ENCODE data around the gene PITX1. TPM values are rescaled to one million over a fixed set of nuclear protein-coding genes. Genes with fewer than 3 reads are reported as not detected.

The PITX1 gene
- total RNA-seq, 1 experiment from 2014 or later: 41.8 TPM

- DNase-seq (ENCODE audit: low spot score): no peak
Measured at GRCh38 chr5:135041726-135042125, 7.7 kb upstream of the PITX1 start.

- DNase-seq (ENCODE audit: low spot score): no peak
Measured at GRCh38 chr5:135041145-135041587, 7.1 kb upstream of the PITX1 start.

GRCh38 chr5:135040333-135041144 is 6.5 kb upstream of the PITX1 start:
- DNase-seq (ENCODE audit: low spot score): no peak

GRCh38 chr5:135040034-135040332 is 6.0 kb upstream of the PITX1 start:
- DNase-seq (ENCODE audit: low spot score): no peak

GRCh38 chr5:135039271-135040033 is 5.4 kb upstream of the PITX1 start:
- no peak for DNase-seq (ENCODE audit: low spot score)

GRCh38 chr5:135038813-135039270 is 4.8 kb upstream of the PITX1 start:
- no peak for DNase-seq (ENCODE audit: low spot score)

GRCh38 chr5:135038205-135038812 is 4.3 kb upstream of the PITX1 start:
- DNase-seq (ENCODE audit: low spot score): no peak

- DNase-seq (ENCODE audit: low spot score): no peak
Measured at GRCh38 chr5:135037519-135038204, 3.6 kb upstream of the PITX1 start.

GRCh38 chr5:135036405-135036804 is 2.4 kb upstream of the PITX1 start:
- no peak for DNase-seq (ENCODE audit: low spot score)

- no peak for DNase-seq (ENCODE audit: low spot score)
Measured at GRCh38 chr5:135035678-135036030, 1.6 kb upstream of the PITX1 start.

GRCh38 chr5:135034963-135035677 is 1.1 kb upstream of the PITX1 start:
- peak; percentile 23 for DNase-seq (ENCODE audit: low spot score)

GRCh38 chr5:135034236-135034962 is 371 bp upstream of the PITX1 start:
- DNase-seq (ENCODE audit: low spot score): peak; percentile 57

GRCh38 chr5:135032999-135033861 is 798 bp downstream of the PITX1 start:
- DNase-seq (ENCODE audit: low spot score): peak; percentile 61

GRCh38 chr5:135032695-135032998 is 1.4 kb downstream of the PITX1 start:
- DNase-seq (ENCODE audit: low spot score): no peak

GRCh38 chr5:135031813-135032694 is 2.0 kb downstream of the PITX1 start:
- DNase-seq (ENCODE audit: low spot score): peak; percentile 32

- DNase-seq (ENCODE audit: low spot score): no peak
Measured at GRCh38 chr5:135030956-135031812, 2.8 kb downstream of the PITX1 start.

- no peak for DNase-seq (ENCODE audit: low spot score)
Measured at GRCh38 chr5:135030123-135030955, 3.7 kb downstream of the PITX1 start.

All from HT-29 (cell line).